ENCODE measurements around the gene SPRY1.

SPRY1 gene

GRCh38 chr4:123452616-123453015, 56.0 kb downstream of the SPRY1 start:
- TF ChIP-seq TAF1 (IDR thresholded peaks at IDR 0.05; ENCODE audit: low read depth, low read length) (no peak), PAX5 (IDR thresholded peaks at IDR 0.05; ENCODE audit: insufficient read depth, low read length, severe bottlenecking) (no peak), POU2F2 (IDR thresholded peaks at IDR 0.05; ENCODE audit: low read depth, low read length) (no peak), SPI1 (IDR thresholded peaks at IDR 0.05; ENCODE audit: low read depth, low read length) (no peak), POLR2A (IDR thresholded peaks at IDR 0.05; ENCODE audit: low read depth, low read length) (no peak), POLR2AphosphoS5 (IDR thresholded peaks at IDR 0.05; ENCODE audit: low read depth, low read length) (no peak)
- no peak for FAIRE-seq
- DNase-seq (ENCODE audit: insufficient read length, low spot score): no peak

DNA sequence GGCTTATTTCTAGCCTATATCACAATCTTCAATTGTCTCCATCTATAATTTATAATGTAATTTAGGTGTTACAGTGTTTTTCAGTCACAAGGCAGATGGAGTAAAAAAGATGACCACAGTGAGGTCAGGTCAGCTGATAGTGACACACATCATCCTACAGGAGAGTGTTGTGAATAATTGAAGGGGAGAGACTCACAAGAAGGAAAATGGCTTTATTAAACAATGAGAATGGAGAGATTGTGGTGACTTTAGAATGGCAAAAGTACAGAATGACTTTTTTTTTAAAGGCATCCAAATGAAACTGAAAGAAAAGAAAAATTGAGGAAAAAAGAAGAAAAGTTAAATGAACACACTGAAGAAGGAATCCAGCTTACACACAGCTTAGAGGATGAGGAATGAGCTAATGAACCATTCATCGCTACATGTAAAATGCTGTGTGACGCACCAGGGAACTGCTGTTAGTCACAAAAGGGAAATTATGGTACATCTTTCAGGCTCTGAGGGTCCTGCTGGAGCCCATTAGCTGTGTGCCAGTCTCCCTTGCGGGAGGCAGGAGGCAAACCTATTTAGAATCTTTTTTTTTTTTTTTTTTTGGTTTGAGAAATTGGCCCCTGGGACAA, 56.6 kb downstream of the SPRY1 start:
- FAIRE-seq (no peak), DNase-seq (ENCODE audit: insufficient read length, low spot score) (no peak)
- TF ChIP-seq TAF1 (IDR thresholded peaks at IDR 0.05; ENCODE audit: low read depth, low read length) (no peak), POLR2A (IDR thresholded peaks at IDR 0.05; ENCODE audit: low read depth, low read length) (no peak), SPI1 (IDR thresholded peaks at IDR 0.05; ENCODE audit: low read depth, low read length) (no peak), PAX5 (IDR thresholded peaks at IDR 0.05; ENCODE audit: insufficient read depth, low read length, severe bottlenecking) (no peak), POU2F2 (IDR thresholded peaks at IDR 0.05; ENCODE audit: low read depth, low read length) (no peak), POLR2AphosphoS5 (IDR thresholded peaks at IDR 0.05; ENCODE audit: low read depth, low read length) (no peak)
